ENCODE data around the gene ACAA1. TPM values are rescaled to one million over a fixed set of nuclear protein-coding genes. Genes with fewer than 3 reads are reported as not detected.

ACAA1 gene
- total and polyA plus RNA-seq, 9 donors: 27.1 to 50.4 (median 42.7) TPM

DNA sequence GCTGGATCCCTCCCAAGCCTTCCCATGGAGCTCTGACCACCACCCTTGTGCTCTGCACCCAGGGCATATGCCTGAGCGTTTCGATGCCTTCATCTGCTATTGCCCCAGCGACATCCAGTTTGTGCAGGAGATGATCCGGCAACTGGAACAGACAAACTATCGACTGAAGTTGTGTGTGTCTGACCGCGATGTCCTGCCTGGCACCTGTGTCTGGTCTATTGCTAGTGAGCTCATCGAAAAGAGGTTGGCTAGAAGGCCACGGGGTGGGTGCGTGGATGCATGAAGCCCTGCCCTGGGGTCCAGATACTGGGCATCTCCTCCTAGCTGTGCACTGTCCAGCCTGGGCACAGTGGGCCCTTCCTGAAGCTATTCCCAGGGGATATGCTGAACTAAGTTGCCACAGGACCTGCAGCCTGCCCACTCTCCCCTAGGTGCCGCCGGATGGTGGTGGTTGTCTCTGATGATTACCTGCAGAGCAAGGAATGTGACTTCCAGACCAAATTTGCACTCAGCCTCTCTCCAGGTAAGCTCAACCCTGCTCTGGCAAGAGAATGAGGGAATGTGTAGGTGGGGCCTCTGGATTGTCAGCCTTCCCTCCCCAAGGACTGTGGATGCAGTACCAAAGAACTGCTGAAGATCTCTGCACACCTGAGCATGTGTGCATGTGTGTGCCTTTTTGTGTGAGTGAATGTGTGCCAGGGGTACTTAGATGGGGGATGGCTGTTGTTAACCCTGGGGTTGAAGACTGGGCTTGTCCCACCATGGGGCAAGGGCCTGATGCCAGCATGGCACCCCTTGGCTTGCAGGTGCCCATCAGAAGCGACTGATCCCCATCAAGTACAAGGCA, 3.6 kb upstream of the ACAA1 start:
- H3K4me1 ChIP-seq (ENCODE audit: insufficient read depth): peaks cover 15% of the 10 kb centered on the region
- no peak overlapping the region for H3K27ac ChIP-seq
- H3K4me3 ChIP-seq: no peak overlapping the region
- no peaks in the 10 kb centered on the region for H3K27me3 ChIP-seq
- intact Hi-C loops (cut with DNase I): no loop called here
- TF ChIP-seq CTCF (IDR thresholded peaks at IDR 0.05) (no peak), EP300 (IDR thresholded peaks at IDR 0.05) (no peak), POLR2A (IDR thresholded peaks at IDR 0.05) (no peak)
- 91 to 95% (median 94%) methylated on average over 13 of the region's 13 CpGs for WGBS, 3 donors
- H3K9me3 ChIP-seq: no peaks in the 10 kb centered on the region
- no peaks in the 10 kb centered on the region for H3K36me3 ChIP-seq
- no peak for DNase-seq

DNA sequence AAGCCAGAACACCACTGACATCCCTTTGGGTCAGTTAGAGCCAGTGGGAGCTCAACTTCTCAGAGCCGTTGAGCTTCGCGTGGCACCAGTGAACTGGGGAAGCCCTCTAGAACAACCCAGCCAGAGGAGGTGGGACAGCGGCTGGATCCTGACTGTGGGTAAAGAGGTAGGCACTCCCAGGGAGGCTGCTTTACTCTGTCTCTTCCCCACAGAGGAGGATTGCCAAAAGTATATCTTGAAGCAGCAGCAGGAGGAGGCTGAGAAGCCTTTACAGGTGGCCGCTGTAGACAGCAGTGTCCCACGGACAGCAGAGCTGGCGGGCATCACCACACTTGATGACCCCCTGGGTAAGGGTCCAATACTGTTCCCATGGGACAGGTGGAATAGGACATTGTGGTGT, 2.7 kb upstream of the ACAA1 start:
- DNase-seq: no peak
- no peak overlapping the region for H3K27ac ChIP-seq
- H3K9me3 ChIP-seq: no peaks in the 10 kb centered on the region
- WGBS, 3 donors: 85 to 91% (median 89%) methylated on average over 7 of the region's 7 CpGs
- H3K36me3 ChIP-seq: no peaks in the 10 kb centered on the region
- no peaks in the 10 kb centered on the region for H3K27me3 ChIP-seq
- peak overlapping the region; percentile 81 for H3K4me3 ChIP-seq
- intact Hi-C loops (cut with DNase I): loop anchor here in 2 of 4 donors (2.0 to 10.0 kb wide), 3 partner anchors 25 to 208 kb away; partner anchors contain the start of genes OXSR1 (in 1 of the 2) and XYLB (in 1 of the 2)
- TF ChIP-seq POLR2A (IDR thresholded peaks at IDR 0.05) (no peak), CTCF (IDR thresholded peaks at IDR 0.05) (no peak), EP300 (IDR thresholded peaks at IDR 0.05) (no peak)
- H3K4me1 ChIP-seq (ENCODE audit: insufficient read depth): peaks cover 19% of the 10 kb centered on the region

GRCh38 chr3:38139191-38139590, 2.3 kb upstream of the ACAA1 start:
- Histone ChIP-seq H3K27me3 (no peaks in the 10 kb centered on the region), H3K36me3 (no peaks in the 10 kb centered on the region), H3K4me1 (ENCODE audit: insufficient read depth) (peaks cover 19% of the 10 kb centered on the region), H3K9me3 (no peaks in the 10 kb centered on the region), H3K27ac (peak overlapping the region; percentile 73 to 94), H3K4me3 (peak overlapping the region; percentile 81)
- WGBS, 3 donors: 6 to 11% (median 7%) methylated on average over 8 of the region's 8 CpGs
- intact Hi-C loops (cut with DNase I): loop anchor here in 2 of 4 donors (2.0 to 10.0 kb wide), 3 partner anchors 26 to 208 kb away; partner anchors contain the start of genes OXSR1 (in 1 of the 2) and XYLB (in 1 of the 2)
- no peak for TF ChIP-seq POLR2A (IDR thresholded peaks at IDR 0.05)
- TF ChIP-seq CTCF (IDR thresholded peaks at IDR 0.05): no peak
- TF ChIP-seq EP300 (IDR thresholded peaks at IDR 0.05): no peak
- DNase-seq: no peak

- DNase-seq: peak; percentile 69 to 85 (median 78)
- peak; percentile 43 for TF ChIP-seq POLR2A (IDR thresholded peaks at IDR 0.05)
- TF ChIP-seq CTCF (IDR thresholded peaks at IDR 0.05): no peak
- no peak for TF ChIP-seq EP300 (IDR thresholded peaks at IDR 0.05)
- Histone ChIP-seq H3K4me3 (peak within 1 kb of the TSS; percentile 81), H3K9me3 (no peaks in the 10 kb centered on the region), H3K27ac (peak within 1 kb of the TSS; percentile 73 to 94), H3K4me1 (ENCODE audit: insufficient read depth) (peaks cover 19% of the 10 kb centered on the region), H3K27me3 (no peaks in the 10 kb centered on the region), H3K36me3 (no peaks in the 10 kb centered on the region)
- intact Hi-C loops (cut with DNase I): loop anchor here in 2 of 4 donors (2.0 to 10.0 kb wide), 3 partner anchors 26 to 209 kb away; partner anchors contain the start of genes OXSR1 (in 1 of the 2) and XYLB (in 1 of the 2)
- 1% methylated on average over 39 to 65 of the region's 65 CpGs for WGBS, 3 donors
Observed at GRCh38 chr3:38138349-38139190, 1.6 kb upstream of the ACAA1 start, which contains the start of gene MYD88. Gene MYD88 (plus strand): TSS chr3:38138661. CDS start chr3:38138701, 40 bp downstream.

Measured in ovary (tissue), 9 donors.